ENCODE results near the gene TOM1.

DNA sequence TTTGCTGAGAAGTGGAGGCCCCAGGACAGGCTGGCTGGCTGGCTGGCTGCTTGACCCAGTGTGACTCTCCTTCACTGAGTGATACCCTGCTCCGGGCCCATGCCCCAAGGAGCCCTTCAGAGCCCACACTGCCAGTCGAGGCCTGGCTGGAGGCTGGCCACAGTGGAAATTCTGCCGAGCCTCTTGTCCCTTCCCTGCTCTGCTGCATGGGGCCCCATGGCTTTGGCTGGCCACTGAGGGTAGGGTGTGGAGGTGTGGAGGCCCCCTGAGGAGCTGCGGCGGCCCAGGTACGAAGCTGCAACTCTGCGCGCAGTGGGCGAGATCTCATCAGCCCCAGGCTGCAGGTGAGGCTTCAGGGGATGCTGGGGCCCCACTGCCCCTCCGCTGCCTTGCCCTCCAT is 47.8 kb downstream of the TOM1 start:
- TF ChIP-seq, protein P1, sequence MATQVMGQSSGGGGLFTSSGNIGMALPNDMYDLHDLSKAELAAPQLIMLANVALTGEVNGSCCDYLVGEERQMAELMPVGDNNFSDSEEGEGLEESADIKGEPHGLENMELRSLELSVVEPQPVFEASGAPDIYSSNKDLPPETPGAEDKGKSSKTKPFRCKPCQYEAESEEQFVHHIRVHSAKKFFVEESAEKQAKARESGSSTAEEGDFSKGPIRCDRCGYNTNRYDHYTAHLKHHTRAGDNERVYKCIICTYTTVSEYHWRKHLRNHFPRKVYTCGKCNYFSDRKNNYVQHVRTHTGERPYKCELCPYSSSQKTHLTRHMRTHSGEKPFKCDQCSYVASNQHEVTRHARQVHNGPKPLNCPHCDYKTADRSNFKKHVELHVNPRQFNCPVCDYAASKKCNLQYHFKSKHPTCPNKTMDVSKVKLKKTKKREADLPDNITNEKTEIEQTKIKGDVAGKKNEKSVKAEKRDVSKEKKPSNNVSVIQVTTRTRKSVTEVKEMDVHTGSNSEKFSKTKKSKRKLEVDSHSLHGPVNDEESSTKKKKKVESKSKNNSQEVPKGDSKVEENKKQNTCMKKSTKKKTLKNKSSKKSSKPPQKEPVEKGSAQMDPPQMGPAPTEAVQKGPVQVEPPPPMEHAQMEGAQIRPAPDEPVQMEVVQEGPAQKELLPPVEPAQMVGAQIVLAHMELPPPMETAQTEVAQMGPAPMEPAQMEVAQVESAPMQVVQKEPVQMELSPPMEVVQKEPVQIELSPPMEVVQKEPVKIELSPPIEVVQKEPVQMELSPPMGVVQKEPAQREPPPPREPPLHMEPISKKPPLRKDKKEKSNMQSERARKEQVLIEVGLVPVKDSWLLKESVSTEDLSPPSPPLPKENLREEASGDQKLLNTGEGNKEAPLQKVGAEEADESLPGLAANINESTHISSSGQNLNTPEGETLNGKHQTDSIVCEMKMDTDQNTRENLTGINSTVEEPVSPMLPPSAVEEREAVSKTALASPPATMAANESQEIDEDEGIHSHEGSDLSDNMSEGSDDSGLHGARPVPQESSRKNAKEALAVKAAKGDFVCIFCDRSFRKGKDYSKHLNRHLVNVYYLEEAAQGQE (IDR thresholded peaks at IDR 0.05), result no peak
- TF ChIP-seq GATA3 (IDR thresholded peaks at IDR 0.05; ENCODE audit: borderline replicate concordance), result no peak
- TF ChIP-seq, protein P2, sequence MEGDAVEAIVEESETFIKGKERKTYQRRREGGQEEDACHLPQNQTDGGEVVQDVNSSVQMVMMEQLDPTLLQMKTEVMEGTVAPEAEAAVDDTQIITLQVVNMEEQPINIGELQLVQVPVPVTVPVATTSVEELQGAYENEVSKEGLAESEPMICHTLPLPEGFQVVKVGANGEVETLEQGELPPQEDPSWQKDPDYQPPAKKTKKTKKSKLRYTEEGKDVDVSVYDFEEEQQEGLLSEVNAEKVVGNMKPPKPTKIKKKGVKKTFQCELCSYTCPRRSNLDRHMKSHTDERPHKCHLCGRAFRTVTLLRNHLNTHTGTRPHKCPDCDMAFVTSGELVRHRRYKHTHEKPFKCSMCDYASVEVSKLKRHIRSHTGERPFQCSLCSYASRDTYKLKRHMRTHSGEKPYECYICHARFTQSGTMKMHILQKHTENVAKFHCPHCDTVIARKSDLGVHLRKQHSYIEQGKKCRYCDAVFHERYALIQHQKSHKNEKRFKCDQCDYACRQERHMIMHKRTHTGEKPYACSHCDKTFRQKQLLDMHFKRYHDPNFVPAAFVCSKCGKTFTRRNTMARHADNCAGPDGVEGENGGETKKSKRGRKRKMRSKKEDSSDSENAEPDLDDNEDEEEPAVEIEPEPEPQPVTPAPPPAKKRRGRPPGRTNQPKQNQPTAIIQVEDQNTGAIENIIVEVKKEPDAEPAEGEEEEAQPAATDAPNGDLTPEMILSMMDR (IDR thresholded peaks at IDR 0.05), result no peak
- no peak for TF ChIP-seq NR3C1 (IDR thresholded peaks at IDR 0.05)
- TF ChIP-seq POLR2A (IDR thresholded peaks at IDR 0.05; ENCODE audit: low read length), result no peak
- TF ChIP-seq HOXB5 (CRISPR knock-in tag; IDR thresholded peaks at IDR 0.05), result no peak
- no peak for TF ChIP-seq CHD2 (IDR thresholded peaks at IDR 0.05; ENCODE audit: low read length, partially characterized antibody)
- no peak for TF ChIP-seq RFX5 (IDR thresholded peaks at IDR 0.05)
- no peak for TF ChIP-seq SMC3 (IDR thresholded peaks at IDR 0.05)
- TF ChIP-seq MYC (IDR thresholded peaks at IDR 0.05; ENCODE audit: borderline replicate concordance, low read length), result no peak
- no peak for TF ChIP-seq FOSL2 (IDR thresholded peaks at IDR 0.05)
- no peak for TF ChIP-seq FOSL2 (CRISPR knock-in tag; IDR thresholded peaks at IDR 0.05)
- no peak for TF ChIP-seq MAZ (IDR thresholded peaks at IDR 0.05; ENCODE audit: borderline replicate concordance, low read depth, low read length)
